ENCODE measurements around the gene CDKAL1.
"Not testable (repeated sequence)": the region's sequence is repeated elsewhere in the genome, so short reads cannot be mapped to it uniquely, and the experiment has no call there.

CDKAL1 gene

GRCh38 chr6:20640181-20640580 is 105.9 kb downstream of the CDKAL1 start:
- DNase-seq (ENCODE audit: low read depth) = no peak

GRCh38 chr6:20642441-20642840 is 108.2 kb downstream of the CDKAL1 start:
- no peak for DNase-seq (ENCODE audit: low read depth)

- DNase-seq (ENCODE audit: low read depth) = no peak
These were observed 110.6 kb downstream of the CDKAL1 start for GRCh38 chr6:20644667-20645370.

GRCh38 chr6:20645572-20645971 is 111.3 kb downstream of the CDKAL1 start:
- DNase-seq (ENCODE audit: low read depth) = not testable (repeated sequence)

- no peak for DNase-seq (ENCODE audit: low read depth)
These were observed 113.3 kb downstream of the CDKAL1 start for GRCh38 chr6:20647585-20647984.

- not testable (repeated sequence) for DNase-seq (ENCODE audit: low read depth)
These were observed 115.6 kb downstream of the CDKAL1 start for GRCh38 chr6:20649696-20650470.

- no peak for DNase-seq (ENCODE audit: low read depth)
These were observed 118.2 kb downstream of the CDKAL1 start for GRCh38 chr6:20652299-20653084.

- DNase-seq (ENCODE audit: low read depth) = no peak
These were observed 118.8 kb downstream of the CDKAL1 start for GRCh38 chr6:20653085-20653479.

- DNase-seq (ENCODE audit: low read depth) = no peak
These were observed 121.1 kb downstream of the CDKAL1 start for GRCh38 chr6:20655317-20655716.

GRCh38 chr6:20657274-20657800 is 123.1 kb downstream of the CDKAL1 start:
- DNase-seq (ENCODE audit: low read depth) = no peak

- DNase-seq (ENCODE audit: low read depth) = no peak
These were observed 123.8 kb downstream of the CDKAL1 start for GRCh38 chr6:20658053-20658452.

- no peak for DNase-seq (ENCODE audit: low read depth)
These were observed 124.3 kb downstream of the CDKAL1 start for GRCh38 chr6:20658516-20658915.

- DNase-seq (ENCODE audit: low read depth) = no peak
These were observed 126.3 kb downstream of the CDKAL1 start for GRCh38 chr6:20660534-20660933.

- DNase-seq (ENCODE audit: low read depth) = no peak
These were observed 127.5 kb downstream of the CDKAL1 start for GRCh38 chr6:20661721-20662120.

- no peak for DNase-seq (ENCODE audit: low read depth)
These were observed 130.0 kb downstream of the CDKAL1 start for GRCh38 chr6:20664250-20664649.

- no peak for DNase-seq (ENCODE audit: low read depth)
These were observed 131.0 kb downstream of the CDKAL1 start for GRCh38 chr6:20665290-20665689.

- no peak for DNase-seq (ENCODE audit: low read depth)
These were observed 135.5 kb downstream of the CDKAL1 start for GRCh38 chr6:20669571-20670314.

GRCh38 chr6:20670750-20671149 is 136.5 kb downstream of the CDKAL1 start:
- DNase-seq (ENCODE audit: low read depth) = no peak

GRCh38 chr6:20672038-20672437 is 137.8 kb downstream of the CDKAL1 start:
- DNase-seq (ENCODE audit: low read depth) = no peak

- no peak for DNase-seq (ENCODE audit: low read depth)
These were observed 139.2 kb downstream of the CDKAL1 start for GRCh38 chr6:20673458-20673857.

- no peak for DNase-seq (ENCODE audit: low read depth)
These were observed 140.4 kb downstream of the CDKAL1 start for GRCh38 chr6:20674664-20675063.
